Measurements from ENCODE around the gene HCFC1R1. TPM values are rescaled to one million over a fixed set of nuclear protein-coding genes. Genes with fewer than 3 reads are reported as not detected.
A peak's percentile ranks its signal among the peaks of the same experiment; 100 is the strongest.

HCFC1R1 gene
- total and polyA plus RNA-seq, 2 of the 8 experiments (the other 6 are each of a cell fraction or from before 2014, with no cell fraction given) = 72.7 to 138 TPM

DNA sequence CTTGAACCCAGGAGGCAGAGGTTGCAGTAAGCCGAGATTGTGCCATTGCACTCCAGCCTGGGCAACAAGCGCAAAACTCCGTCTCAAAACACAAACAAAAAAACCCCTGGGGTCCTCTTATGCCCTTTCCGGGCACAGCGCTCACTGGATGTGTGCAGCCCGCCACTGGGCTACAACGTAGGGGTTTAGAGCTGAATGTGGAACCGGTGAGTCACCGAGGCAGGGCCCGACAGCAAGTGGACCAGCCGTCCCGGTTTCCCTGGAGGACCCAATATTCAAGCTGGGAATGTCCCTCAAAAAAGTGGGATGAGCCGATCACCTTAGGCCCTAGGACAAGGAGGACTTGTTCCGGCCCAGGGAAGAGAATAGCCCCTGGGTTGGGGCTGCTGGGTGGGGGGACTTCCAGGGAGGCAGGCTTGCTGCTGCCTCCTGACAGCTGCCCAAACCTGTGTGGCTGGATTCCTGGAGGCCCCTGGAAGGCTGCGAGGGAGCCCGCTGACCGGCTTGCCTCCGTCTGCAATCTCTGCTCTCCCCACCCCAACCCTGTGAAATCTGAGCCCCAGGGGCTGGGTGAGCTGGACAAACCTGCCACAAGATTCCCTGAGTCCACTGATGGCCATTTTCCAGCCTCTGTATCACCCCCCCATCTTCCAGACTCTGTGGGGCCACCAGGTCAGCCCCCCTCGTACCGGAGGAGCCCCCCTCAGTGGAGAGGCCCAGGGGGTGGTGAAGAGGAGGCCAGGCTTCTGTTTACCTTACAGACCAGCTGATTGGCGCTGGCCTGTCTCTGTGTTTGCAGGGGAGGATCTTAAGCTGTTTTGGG is 14.0 kb downstream of the HCFC1R1 start:
- Histone ChIP-seq H2AFZ (ENCODE audit: low read length) (no peak overlapping the region), H3K27me3 (replicated peaks in 1 of 4; ENCODE audit: control insufficient read depth in 3 of 4, extremely low read depth in 1 of 4, insufficient read depth in 3 of 4, low read length in 3 of 4) (no peaks in the 10 kb centered on the region; a peak in 1 of 7 replicates), H4K8ac (ENCODE audit: extremely low read depth, insufficient read depth, low read length) (peak overlapping the region; percentile 58), H3K4ac (replicated peaks; ENCODE audit: insufficient read length, low read depth, low read length) (peak overlapping the region; percentile 100), H2BK12ac (ENCODE audit: low read depth, low read length) (peak overlapping the region; percentile 97), H3K56ac (replicated peaks; ENCODE audit: insufficient read length, low read depth, low read length) (peak overlapping the region; percentile 92), H2BK5ac (ENCODE audit: low read depth, low read length) (peak overlapping the region; percentile 97), H3K4me1 (replicated peaks in 1 of 4; ENCODE audit: control insufficient read depth in 3 of 4, insufficient read depth in 4 of 4, low read length in 3 of 4) (peaks cover 20 to 72% (median 63%) of the 10 kb centered on the region in 4 experiments), H2BK15ac (ENCODE audit: low read length) (no peak overlapping the region), H3K4me2 (ENCODE audit: insufficient read depth in 1 of 2, low read depth in 2 of 2, low read length in 2 of 2) (peak overlapping the region; percentile 84 to 88), H4K91ac (replicated peaks; ENCODE audit: insufficient read length, low read length) (peak overlapping the region; percentile 99), H3K27ac (ENCODE audit: low read depth, low read length) (peak overlapping the region; percentile 96), H3K79me1 (ENCODE audit: low read depth, low read length) (peaks cover 3% of the 10 kb centered on the region; the same call in 1 of the 2 replicates), H3K9ac (replicated peaks in 1 of 4; ENCODE audit: extremely low read depth in 1 of 4, low read depth in 3 of 4, low read length in 3 of 4) (peak overlapping the region in 2 of 4 experiments; percentile 54 to 58; a peak in 4 of 7 replicates), H4K5ac (ENCODE audit: insufficient read length, low read depth, low read length) (peak overlapping the region; percentile 93), H3K36me3 (ENCODE audit: control insufficient read depth in 2 of 4, insufficient read depth in 4 of 4, low read length in 3 of 4) (peaks cover 0 to 9% (median under 1%) of the 10 kb centered on the region in 4 experiments; a peak in 2 of 8 replicates), H3K9me3 (ENCODE audit: insufficient read depth in 2 of 2, low read depth in 1 of 2, low read length in 1 of 2) (no peaks in the 10 kb centered on the region), H3K14ac (ENCODE audit: insufficient read length) (no peak overlapping the region), H2BK120ac (replicated peaks; ENCODE audit: low read depth, low read length) (peak overlapping the region; percentile 88), H3K4me3 (ENCODE audit: extremely low read depth in 1 of 4, insufficient read depth in 2 of 4, low read depth in 3 of 4, low read length in 4 of 4) (peak overlapping the region; percentile 21 to 52 (median 44)), H3K23ac (ENCODE audit: insufficient read length) (no peak overlapping the region), H4K20me1 (replicated peaks in 1 of 2; ENCODE audit: control insufficient read depth in 1 of 2, insufficient read depth in 2 of 2, low read length in 2 of 2) (peaks cover 2 to 14% of the 10 kb centered on the region in 2 experiments), H3K18ac (ENCODE audit: extremely low read depth, low read length) (peak overlapping the region; percentile 96), H2BK20ac (ENCODE audit: low read length) (peak overlapping the region; percentile 90; the same call in 1 of the 2 replicates), H2AK5ac (ENCODE audit: low read depth, low read length) (no peak overlapping the region; the same call in 1 of the 2 replicates), H3K79me2 (ENCODE audit: control insufficient read depth in 1 of 2, insufficient read depth in 2 of 2, low read length in 2 of 2) (peaks cover 0 to 7% of the 10 kb centered on the region in 2 experiments; a peak in 1 of 4 replicates), H3K23me2 (ENCODE audit: low read depth, low read length) (peaks cover 26% of the 10 kb centered on the region)
- FAIRE-seq (no peak), DNase-seq (ENCODE audit: low read depth in 1 of 2, low spot score in 2 of 2) (peak; percentile 84 to 88)
- ChIA-PET POLR2A (ENCODE audit: partially characterized antibody) (interaction anchor here (0.6 to 35.7 kb wide), 20 partner anchors 9 to 1263 kb away, joined by 3 to 1808 read pairs (median 4); partner anchors contain the start of genes BICDL2, CEMP1, CLDN6 and CLDN9), CTCF (ENCODE audit: partially characterized antibody) (interaction anchor here (0.7 to 17.3 kb wide), 9 partner anchors 8 to 220 kb away, joined by 3 to 639 read pairs (median 4); partner anchors contain the start of genes BICDL2, CLDN6, HCFC1R1 and THOC6)
- WGBS, 2 experiments (ENCODE audit: extremely low coverage in 1 of 2, insufficient coverage in 1 of 2, insufficient read length in 1 of 2, insufficient replicate concordance in 2 of 2, low coverage in 1 of 2, low lambda C conversion rate in 2 of 2, missing lambda C conversion rate in 1 of 2) = 7% methylated on average over 19 of the region's 21 CpGs; no CpG with 5 or more reads in 1 of the 2 experiments
- TF ChIP-seq, protein P1, sequence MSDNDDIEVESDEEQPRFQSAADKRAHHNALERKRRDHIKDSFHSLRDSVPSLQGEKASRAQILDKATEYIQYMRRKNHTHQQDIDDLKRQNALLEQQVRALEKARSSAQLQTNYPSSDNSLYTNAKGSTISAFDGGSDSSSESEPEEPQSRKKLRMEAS (IDR thresholded peaks at IDR 0.05) = 0 out of 2 replicates have a peak, but pooled peaks have one; percentile 33
- TF ChIP-seq YY1 (IDR thresholded peaks at IDR 0.05; ENCODE audit: low read depth, low read length) = 0 out of 2 replicates have a peak, but pooled peaks have one; percentile 49
- TF ChIP-seq CREB1 (IDR thresholded peaks at IDR 0.05) = peak; percentile 10; the same call in 1 of the 2 replicates
- peak; percentile 98 for TF ChIP-seq CTBP2 (IDR thresholded peaks at IDR 0.05; ENCODE audit: borderline replicate concordance, insufficient read depth, insufficient read length, low read length)
- 0 out of 2 replicates have a peak, but pooled peaks have one; percentile 44 for TF ChIP-seq KDM1A (IDR thresholded peaks at IDR 0.05; ENCODE audit: borderline replicate concordance, low read length)
- no peak for TF ChIP-seq BACH1 (IDR thresholded peaks at IDR 0.05; ENCODE audit: low read length)
- TF ChIP-seq SIN3A (conservative IDR thresholded peaks at IDR 0.05 in 1 of 2, IDR thresholded peaks at IDR 0.05 in 1 of 2; ENCODE audit: low read depth in 1 of 2, low read length in 2 of 2) = peak; percentile 92 to 94; a peak in 3 of 4 replicates
- no peak for TF ChIP-seq SP4 (IDR thresholded peaks at IDR 0.05; ENCODE audit: low read length)
- TF ChIP-seq TAF7 (optimal IDR thresholded peaks at IDR 0.05; ENCODE audit: borderline replicate concordance, low read depth, low read length) = peak; percentile 24
- TF ChIP-seq POLR2A (IDR thresholded peaks at IDR 0.05; ENCODE audit: control extremely low read depth in 1 of 2, low read depth in 2 of 2, low read length in 2 of 2) = peak; percentile 66 to 80

All from H1 (cell line).